ENCODE results near the gene SKIC2.

- no peak for TF ChIP-seq EZH2 (IDR thresholded peaks at IDR 0.05; ENCODE audit: borderline replicate concordance, low read length)
- TF ChIP-seq, protein P1, sequence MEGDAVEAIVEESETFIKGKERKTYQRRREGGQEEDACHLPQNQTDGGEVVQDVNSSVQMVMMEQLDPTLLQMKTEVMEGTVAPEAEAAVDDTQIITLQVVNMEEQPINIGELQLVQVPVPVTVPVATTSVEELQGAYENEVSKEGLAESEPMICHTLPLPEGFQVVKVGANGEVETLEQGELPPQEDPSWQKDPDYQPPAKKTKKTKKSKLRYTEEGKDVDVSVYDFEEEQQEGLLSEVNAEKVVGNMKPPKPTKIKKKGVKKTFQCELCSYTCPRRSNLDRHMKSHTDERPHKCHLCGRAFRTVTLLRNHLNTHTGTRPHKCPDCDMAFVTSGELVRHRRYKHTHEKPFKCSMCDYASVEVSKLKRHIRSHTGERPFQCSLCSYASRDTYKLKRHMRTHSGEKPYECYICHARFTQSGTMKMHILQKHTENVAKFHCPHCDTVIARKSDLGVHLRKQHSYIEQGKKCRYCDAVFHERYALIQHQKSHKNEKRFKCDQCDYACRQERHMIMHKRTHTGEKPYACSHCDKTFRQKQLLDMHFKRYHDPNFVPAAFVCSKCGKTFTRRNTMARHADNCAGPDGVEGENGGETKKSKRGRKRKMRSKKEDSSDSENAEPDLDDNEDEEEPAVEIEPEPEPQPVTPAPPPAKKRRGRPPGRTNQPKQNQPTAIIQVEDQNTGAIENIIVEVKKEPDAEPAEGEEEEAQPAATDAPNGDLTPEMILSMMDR (IDR thresholded peaks at IDR 0.05; ENCODE audit: low read length), result no peak
Observed at GRCh38 chr6:31978831-31979230, 19.9 kb downstream of the SKIC2 start.
